H9 (cell line): ENCODE results near the gene RNF32. TPM values are rescaled to one million over a fixed set of nuclear protein-coding genes. Genes with fewer than 3 reads are reported as not detected.

Source experiments
- DNase-seq: peaks from one replicate; pipeline ENCODE4 v3.0.0-alpha.2; 2017
- H2AFZ ChIP-seq: one replicate; pipeline ENCODE4 v1.6.1; 2013; ENCODE audit warnings: mild to moderate bottlenecking, low read length, control low read depth, moderate library complexity
- H2AK5ac ChIP-seq: 2 replicates; pipeline ENCODE4 v1.6.1; 2013; ENCODE audit warnings: low read length, control low read depth, mixed read lengths; ENCODE audit not compliant: insufficient read length
- H2BK120ac ChIP-seq: one replicate; pipeline ENCODE4 v1.6.1; 2013; ENCODE audit warnings: low read depth, mild to moderate bottlenecking, low read length, control low read depth, inconsistent platforms; ENCODE audit not compliant: poor library complexity, severe bottlenecking
- H2BK12ac ChIP-seq: 2 replicates; pipeline ENCODE4 v1.6.1; 2013; ENCODE audit warnings: low read length, control low read depth, mixed read lengths, low read depth; ENCODE audit not compliant: insufficient read length
- H2BK15ac ChIP-seq: 2 replicates; pipeline ENCODE4 v1.6.1; 2013; ENCODE audit warnings: low read depth, low read length, control low read depth
- H2BK20ac ChIP-seq: one replicate; pipeline ENCODE4 v1.6.1; 2013; ENCODE audit warnings: low read depth, mild to moderate bottlenecking, low read length, control low read depth, inconsistent platforms; ENCODE audit not compliant: poor library complexity, severe bottlenecking
- H2BK5ac ChIP-seq: 2 replicates; pipeline ENCODE4 v1.6.1; 2013; ENCODE audit warnings: low read length, control low read depth, mixed read lengths; ENCODE audit not compliant: insufficient read length
- H3K14ac ChIP-seq: 2 replicates; pipeline ENCODE4 v1.6.1; 2013; ENCODE audit warnings: low read length, control low read depth; ENCODE audit not compliant: insufficient read depth
- H3K18ac ChIP-seq: 2 replicates; pipeline ENCODE4 v1.6.1; 2013; ENCODE audit warnings: low read depth, mild to moderate bottlenecking, mixed read lengths, low read length, control low read depth; ENCODE audit not compliant: insufficient read length
- H3K23ac ChIP-seq: 2 replicates; pipeline ENCODE4 v1.6.1; 2013; ENCODE audit warnings: low read length, control low read depth, mixed read lengths, low read depth; ENCODE audit not compliant: insufficient read length
- H3K23me2 ChIP-seq: 2 replicates; pipeline ENCODE4 v1.6.1; 2013; ENCODE audit warnings: low read depth, mild to moderate bottlenecking, mixed read lengths, low read length, control low read depth; ENCODE audit not compliant: insufficient read length, poor library complexity, severe bottlenecking
- H3K27ac ChIP-seq: 2 replicates; pipeline ENCODE4 v1.5.1; 2013; ENCODE audit warnings: low read length, control low read depth, mixed read lengths, low read depth; ENCODE audit not compliant: insufficient read length
- H3K27me3 ChIP-seq: 2 replicates; pipeline ENCODE4 v1.6.1; 2013; ENCODE audit warnings: low read length, control low read depth, inconsistent platforms; ENCODE audit not compliant: insufficient read depth
- H3K4ac ChIP-seq: 2 replicates; pipeline ENCODE4 v1.6.1; 2013; ENCODE audit warnings: low read depth, mild to moderate bottlenecking, control low read depth, inconsistent platforms, low read length, moderate library complexity
- H3K4me1 ChIP-seq: 2 replicates; pipeline ENCODE4 v1.6.1; 2013; ENCODE audit warnings: low read length, control low read depth, inconsistent platforms; ENCODE audit not compliant: insufficient read depth
- H3K4me2 ChIP-seq: 2 replicates; pipeline ENCODE4 v1.6.1; 2013; ENCODE audit warnings: low read length, control low read depth, mixed read lengths; ENCODE audit not compliant: insufficient read length, insufficient read depth
- H3K56ac ChIP-seq: 2 replicates; pipeline ENCODE4 v1.6.1; 2013; ENCODE audit warnings: low read depth, mild to moderate bottlenecking, mixed read lengths, low read length, control low read depth; ENCODE audit not compliant: insufficient read length
- H3K79me1 ChIP-seq: 2 replicates; pipeline ENCODE4 v1.6.1; 2013; ENCODE audit warnings: low read depth, mild to moderate bottlenecking, moderate library complexity, low read length, control low read depth, inconsistent platforms; ENCODE audit not compliant: insufficient read depth, poor library complexity, severe bottlenecking
- H3K79me2 ChIP-seq: 2 replicates; pipeline ENCODE4 v1.6.1; 2013; ENCODE audit warnings: low read length, control low read depth, inconsistent platforms; ENCODE audit not compliant: insufficient read depth
- H3K9ac ChIP-seq: 2 replicates; pipeline ENCODE4 v1.6.1; 2013; ENCODE audit warnings: low read length, control low read depth, mixed read lengths; ENCODE audit not compliant: insufficient read length; ENCODE audit errors: extremely low read depth
- H3K9me3 ChIP-seq: one replicate; pipeline ENCODE4 v1.6.1; 2013; ENCODE audit warnings: low read depth, low read length, inconsistent platforms; ENCODE audit not compliant: control insufficient read depth
- H3T11ph ChIP-seq: one replicate; pipeline ENCODE4 v1.6.1; 2013; ENCODE audit warnings: mild to moderate bottlenecking, low read length, control low read depth, inconsistent platforms
- H4K20me1 ChIP-seq: one replicate; pipeline ENCODE4 v1.6.1; 2013; ENCODE audit not compliant: control insufficient read depth, insufficient read length, insufficient read depth
- H4K5ac ChIP-seq: 2 replicates; pipeline ENCODE4 v1.6.1; 2013; ENCODE audit warnings: low read depth, mild to moderate bottlenecking, mixed read lengths, low read length, control low read depth; ENCODE audit not compliant: insufficient read length
- H4K8ac ChIP-seq: replicated peaks from 2 replicates; pipeline ENCODE4 v1.6.1; 2013; ENCODE audit warnings: low read length, control low read depth, mixed read lengths, low read depth; ENCODE audit not compliant: insufficient read length
- H4K91ac ChIP-seq: 2 replicates; pipeline ENCODE4 v1.6.1; 2013; ENCODE audit warnings: low read depth, mild to moderate bottlenecking, moderate library complexity, mixed read lengths, low read length, control low read depth; ENCODE audit not compliant: insufficient read length
- H3K27ac Mint-ChIP-seq, 3 experiments: 2 replicates in 2 of 3; 3 replicates in 1 of 3; pipeline ENCODE4 v1.8.0; 2020 to 2021; ENCODE audit warnings: mixed read lengths in 3 of 3, mild to moderate bottlenecking in 1 of 3, moderate library complexity in 1 of 3
- H3K27me3 Mint-ChIP-seq: 2 replicates; pipeline ENCODE4 v1.8.0; 2021; ENCODE audit warnings: low read depth, mild to moderate bottlenecking, moderate library complexity, mixed read lengths
- H3K36me3 Mint-ChIP-seq, 3 experiments: 2 replicates in 2 of 3; 3 replicates in 1 of 3; pipeline ENCODE4 v1.8.0; 2020 to 2021; ENCODE audit warnings: low read depth in 3 of 3, mixed read lengths in 3 of 3; ENCODE audit not compliant: insufficient read depth in 1 of 3
- H3K4me1 Mint-ChIP-seq, 2 experiments: 2 replicates each; pipeline ENCODE4 v1.8.0; 2020; ENCODE audit warnings: mixed read lengths in 2 of 2
- H3K4me3 Mint-ChIP-seq, 2 experiments: 2 replicates in 1 of 2; 3 replicates in 1 of 2; pipeline ENCODE4 v1.8.0; 2020 to 2021; ENCODE audit warnings: mild to moderate bottlenecking in 2 of 2, mixed read lengths in 2 of 2, moderate library complexity in 1 of 2
- H3K9me3 Mint-ChIP-seq, 2 experiments: 2 replicates in 1 of 2; 3 replicates in 1 of 2; pipeline ENCODE4 v1.8.0; 2020; ENCODE audit warnings: mild to moderate bottlenecking in 2 of 2, mixed read lengths in 2 of 2, moderate library complexity in 1 of 2
- WGBS: extraction: QIAGEN DNeasy Blood & Tissue Kit; methylation state at CpG from one replicate; pipeline ENCODE4 v1.1.7; 2013; ENCODE audit warnings: missing lambda C conversion rate, low lambda C conversion rate, mixed read lengths; ENCODE audit not compliant: insufficient read length; ENCODE audit errors: extremely low coverage; 5-methylcytosine and 5-hydroxymethylcytosine counted together
- total RNA-seq: library from RNA; stranded (reverse); gene quantifications from 2 replicates; pipeline ENCODE4 v1.2.1, GENCODE V29; 2021
- TF ChIP-seq, protein P1 (sequence below): fragments of 200-600 bp; sonication (generic); conservative IDR thresholded peaks from 3 replicates; pipeline ENCODE4 v1.8.0; 2021; ENCODE audit warnings: antibody characterized with exemption, mild to moderate bottlenecking

The RNF32 gene
- total RNA-seq, 1 experiment from 2014 or later, result 0.90 TPM

DNA sequence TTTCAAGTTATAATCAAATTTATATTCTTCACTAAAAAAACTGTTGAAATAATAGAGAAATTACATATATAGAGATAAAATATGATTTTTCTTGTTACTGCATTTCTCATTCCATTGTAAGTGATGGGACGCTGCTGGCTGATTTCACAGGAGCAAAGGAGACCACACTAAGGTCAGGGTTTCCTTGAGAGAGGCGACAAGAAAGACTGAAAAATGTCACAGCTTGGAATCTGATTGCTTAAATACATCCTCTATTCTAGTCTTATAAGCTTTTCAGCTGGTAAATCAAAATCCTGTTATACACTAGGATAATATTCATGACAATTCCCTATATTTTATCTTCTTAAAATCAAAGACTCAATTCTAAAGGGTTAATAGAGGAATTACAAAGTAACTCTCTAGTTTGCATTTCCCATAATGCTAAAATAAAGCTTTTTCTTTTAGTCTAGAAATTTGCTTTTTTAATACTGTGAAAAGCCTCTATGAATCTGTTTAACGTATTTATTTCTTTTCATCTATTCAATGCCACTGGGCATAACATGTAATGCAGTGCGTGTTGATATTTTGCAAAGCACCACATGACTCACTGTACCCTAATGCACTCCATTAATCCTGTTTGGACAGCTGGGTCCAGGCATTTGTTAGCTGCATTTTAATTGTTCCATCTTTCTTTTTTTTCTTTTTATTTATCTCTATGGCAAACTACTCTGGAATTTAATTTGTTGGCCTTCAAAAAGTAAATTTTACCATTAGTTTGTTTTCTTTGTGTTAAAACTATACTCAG, 81.7 kb downstream of the RNF32 start:
- Mint-ChIP-seq H3K4me1 (peaks cover 0 to 4% of the 10 kb centered on the region in 2 experiments; a peak in 2 of 4 replicates), H3K27ac (no peak overlapping the region), H3K9me3 (no peaks in the 10 kb centered on the region), H3K4me3 (no peak overlapping the region), H3K36me3 (peaks cover 0 to 3% (median 0%) of the 10 kb centered on the region in 3 experiments; a peak in 3 of 7 replicates), H3K27me3 (no peaks in the 10 kb centered on the region)
- WGBS, result no CpG with 5 or more reads among the region's 4 CpGs
- no peak overlapping the region for H3K27ac ChIP-seq
- no peak overlapping the region for H4K5ac ChIP-seq
- H2BK120ac ChIP-seq, result no peak overlapping the region
- H2BK15ac ChIP-seq, result no peak overlapping the region
- H2AFZ ChIP-seq, result no peak overlapping the region
- H3K23me2 ChIP-seq, result no peaks in the 10 kb centered on the region
- TF ChIP-seq, protein P1, sequence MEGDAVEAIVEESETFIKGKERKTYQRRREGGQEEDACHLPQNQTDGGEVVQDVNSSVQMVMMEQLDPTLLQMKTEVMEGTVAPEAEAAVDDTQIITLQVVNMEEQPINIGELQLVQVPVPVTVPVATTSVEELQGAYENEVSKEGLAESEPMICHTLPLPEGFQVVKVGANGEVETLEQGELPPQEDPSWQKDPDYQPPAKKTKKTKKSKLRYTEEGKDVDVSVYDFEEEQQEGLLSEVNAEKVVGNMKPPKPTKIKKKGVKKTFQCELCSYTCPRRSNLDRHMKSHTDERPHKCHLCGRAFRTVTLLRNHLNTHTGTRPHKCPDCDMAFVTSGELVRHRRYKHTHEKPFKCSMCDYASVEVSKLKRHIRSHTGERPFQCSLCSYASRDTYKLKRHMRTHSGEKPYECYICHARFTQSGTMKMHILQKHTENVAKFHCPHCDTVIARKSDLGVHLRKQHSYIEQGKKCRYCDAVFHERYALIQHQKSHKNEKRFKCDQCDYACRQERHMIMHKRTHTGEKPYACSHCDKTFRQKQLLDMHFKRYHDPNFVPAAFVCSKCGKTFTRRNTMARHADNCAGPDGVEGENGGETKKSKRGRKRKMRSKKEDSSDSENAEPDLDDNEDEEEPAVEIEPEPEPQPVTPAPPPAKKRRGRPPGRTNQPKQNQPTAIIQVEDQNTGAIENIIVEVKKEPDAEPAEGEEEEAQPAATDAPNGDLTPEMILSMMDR, result no peak
- H3K27me3 ChIP-seq, result no peaks in the 10 kb centered on the region
- H3K4me2 ChIP-seq, result no peak overlapping the region
- no peak overlapping the region for H4K91ac ChIP-seq
- H3K9ac ChIP-seq, result no peak overlapping the region
- no peaks in the 10 kb centered on the region for H3K4me1 ChIP-seq
- no peak overlapping the region for H2AK5ac ChIP-seq
- H3K79me1 ChIP-seq, result no peaks in the 10 kb centered on the region
- no peak overlapping the region for H2BK5ac ChIP-seq
- H3T11ph ChIP-seq, result no peak overlapping the region
- no peak overlapping the region for H3K18ac ChIP-seq
- H4K20me1 ChIP-seq, result no peaks in the 10 kb centered on the region
- no peak overlapping the region for H4K8ac ChIP-seq
- no peak overlapping the region for H2BK12ac ChIP-seq
- no peak for DNase-seq
- H3K56ac ChIP-seq, result no peak overlapping the region
- H3K79me2 ChIP-seq, result no peaks in the 10 kb centered on the region
- no peak overlapping the region for H3K4ac ChIP-seq
- H3K14ac ChIP-seq, result no peak overlapping the region
- H2BK20ac ChIP-seq, result no peak overlapping the region
- H3K9me3 ChIP-seq, result no peaks in the 10 kb centered on the region
- H3K23ac ChIP-seq, result no peak overlapping the region
